ENCODE measurements around the gene PCMT1. TPM values are rescaled to one million over a fixed set of nuclear protein-coding genes. Genes with fewer than 3 reads are reported as not detected.
A peak's percentile ranks its signal among the peaks of the same experiment; 100 is the strongest.
"Not testable (repeated sequence)": the region's sequence is repeated elsewhere in the genome, so short reads cannot be mapped to it uniquely, and the experiment has no call there.

The PCMT1 gene
- total RNA-seq, 1 donor from 2014 or later: 166 TPM

GRCh38 chr6:149733089-149733720 is 16.3 kb upstream of the PCMT1 start:
- peaks cover 93% of the 10 kb centered on the region for H3K36me3 ChIP-seq
- no peaks in the 10 kb centered on the region for H3K4me1 ChIP-seq
- no peak overlapping the region for H3K27ac ChIP-seq (replicated peaks)
- intact Hi-C loops (cut with micrococcal nuclease): no loop called here
- DNase-seq: no peak
- TF ChIP-seq CTCF (IDR thresholded peaks at IDR 0.05; ENCODE audit: borderline replicate concordance): no peak
- H3K4me3 ChIP-seq: no peak overlapping the region
- no peaks in the 10 kb centered on the region for H3K27me3 ChIP-seq (ENCODE audit: low read depth)
- no peaks in the 10 kb centered on the region for H3K9me3 ChIP-seq (replicated peaks)

- intact Hi-C loops (cut with micrococcal nuclease): no loop called here
- no peak for TF ChIP-seq CTCF (IDR thresholded peaks at IDR 0.05; ENCODE audit: borderline replicate concordance)
- Histone ChIP-seq H3K4me3 (no peak overlapping the region), H3K27ac (replicated peaks) (no peak overlapping the region), H3K27me3 (ENCODE audit: low read depth) (no peaks in the 10 kb centered on the region), H3K36me3 (peaks cover 92% of the 10 kb centered on the region), H3K4me1 (no peaks in the 10 kb centered on the region), H3K9me3 (replicated peaks) (no peaks in the 10 kb centered on the region)
- DNase-seq: no peak
These were observed 14.6 kb upstream of the PCMT1 start for GRCh38 chr6:149734915-149735314.

GRCh38 chr6:149745252-149745651 is 4.3 kb upstream of the PCMT1 start:
- DNase-seq; H3K9me3 ChIP-seq (replicated peaks); H3K27ac ChIP-seq (replicated peaks); intact Hi-C loops (cut with micrococcal nuclease); H3K27me3 ChIP-seq (ENCODE audit: low read depth): not testable (repeated sequence)
- peak overlapping the region; percentile 86 for H3K4me3 ChIP-seq
- peaks cover 31% of the 10 kb centered on the region for H3K4me1 ChIP-seq
- H3K36me3 ChIP-seq: peaks cover 33% of the 10 kb centered on the region

GRCh38 chr6:149746147-149746946 is 3.2 kb upstream of the PCMT1 start, which contains the start of gene NUP43:
Gene NUP43 (minus strand): TSS chr6:149746529. CDS start chr6:149746495, 34 bp downstream.
- intact Hi-C loops (cut with micrococcal nuclease): no loop called here
- TF ChIP-seq CTCF (IDR thresholded peaks at IDR 0.05; ENCODE audit: borderline replicate concordance): peak; percentile 79

GRCh38 chr6:149749082-149749593 is 403 bp upstream of the PCMT1 start:
- DNase-seq; H3K36me3 ChIP-seq; intact Hi-C loops (cut with micrococcal nuclease); H3K27me3 ChIP-seq (ENCODE audit: low read depth); H3K9me3 ChIP-seq (replicated peaks): not testable (repeated sequence)
- Histone ChIP-seq H3K4me1 (peaks cover 61% of the 10 kb centered on the region), H3K4me3 (peak overlapping the region; percentile 91), H3K27ac (replicated peaks) (peak overlapping the region; percentile 96)

More at GRCh38 chr6:149746147-149746946, 3.2 kb upstream of the PCMT1 start, which contains the start of gene NUP43:
- H3K36me3 ChIP-seq: peaks cover 22% of the 10 kb centered on the region
- H3K9me3 ChIP-seq (replicated peaks): no peaks in the 10 kb centered on the region
- peak; percentile 95 for DNase-seq
- peaks cover 42% of the 10 kb centered on the region for H3K4me1 ChIP-seq
- H3K27ac ChIP-seq (replicated peaks): peak within 1 kb of the TSS; percentile 85
- H3K27me3 ChIP-seq (ENCODE audit: low read depth): no peaks in the 10 kb centered on the region
- peak within 1 kb of the TSS; percentile 86 for H3K4me3 ChIP-seq

- H3K27me3 ChIP-seq (ENCODE audit: low read depth): no peaks in the 10 kb centered on the region
- DNase-seq: peak; percentile 26
- peaks cover 64% of the 10 kb centered on the region for H3K4me1 ChIP-seq
- intact Hi-C loops (cut with micrococcal nuclease): no loop called here
- H3K4me3 ChIP-seq: peak overlapping the region; percentile 91
- no peaks in the 10 kb centered on the region for H3K9me3 ChIP-seq (replicated peaks)
- TF ChIP-seq CTCF (IDR thresholded peaks at IDR 0.05; ENCODE audit: borderline replicate concordance): no peak
- peak overlapping the region; percentile 96 for H3K27ac ChIP-seq (replicated peaks)
- no peaks in the 10 kb centered on the region for H3K36me3 ChIP-seq
These were observed 632 bp downstream of the PCMT1 start for GRCh38 chr6:149750136-149750609.

All from left ventricle myocardium inferior (tissue), 1 donor.